Retinal pigment epithelial cell (primary cell): Measurements from ENCODE around the gene RAB3GAP1.
"Not testable (repeated sequence)": the region's sequence is repeated elsewhere in the genome, so short reads cannot be mapped to it uniquely, and the experiment has no call there.

Experiments used
- DNase-seq: peaks from one replicate; pipeline ENCODE4 v3.0.0-alpha.2; 2010; ENCODE audit warnings: low read depth
- H3K4me3 ChIP-seq: 2 replicates; pipeline ENCODE4 v1.5.1; 2011; ENCODE audit warnings: mild to moderate bottlenecking, low read length, control low read depth, moderate library complexity
- CTCF ChIP-seq: conservative IDR thresholded peaks from 2 replicates; pipeline ENCODE4 v1.5.1; 2011; ENCODE audit warnings: low read depth, low read length, control low read depth, inconsistent platforms

The RAB3GAP1 gene

DNA sequence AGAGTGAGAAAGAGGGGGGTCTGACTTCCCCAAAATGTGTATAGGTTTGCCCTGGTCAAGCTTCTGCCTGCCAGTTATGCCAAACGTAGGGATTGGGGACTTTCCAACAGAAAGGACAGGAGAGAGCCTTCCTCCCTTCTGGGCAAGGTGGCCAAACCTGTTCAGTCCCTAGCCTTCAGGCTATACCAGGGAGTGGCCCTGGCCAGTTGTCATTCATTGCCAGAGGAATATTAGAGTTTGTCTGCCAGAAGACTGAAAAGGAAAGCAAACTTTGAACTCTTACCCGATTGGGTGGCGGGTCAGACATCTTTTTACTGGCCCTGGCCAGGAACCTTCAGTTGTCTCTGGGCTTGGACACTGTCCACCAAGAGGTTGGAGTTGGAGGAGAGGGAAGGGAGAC lies 22.1 kb downstream of the RAB3GAP1 start:
- TF ChIP-seq CTCF = no peak
- H3K4me3 ChIP-seq = no peak overlapping the region
- DNase-seq = no peak

- no peak for TF ChIP-seq CTCF
- H3K4me3 ChIP-seq = no peak overlapping the region
- DNase-seq = no peak
These were observed 24.5 kb downstream of the RAB3GAP1 start for GRCh38 chr2:135076556-135076955.

DNA sequence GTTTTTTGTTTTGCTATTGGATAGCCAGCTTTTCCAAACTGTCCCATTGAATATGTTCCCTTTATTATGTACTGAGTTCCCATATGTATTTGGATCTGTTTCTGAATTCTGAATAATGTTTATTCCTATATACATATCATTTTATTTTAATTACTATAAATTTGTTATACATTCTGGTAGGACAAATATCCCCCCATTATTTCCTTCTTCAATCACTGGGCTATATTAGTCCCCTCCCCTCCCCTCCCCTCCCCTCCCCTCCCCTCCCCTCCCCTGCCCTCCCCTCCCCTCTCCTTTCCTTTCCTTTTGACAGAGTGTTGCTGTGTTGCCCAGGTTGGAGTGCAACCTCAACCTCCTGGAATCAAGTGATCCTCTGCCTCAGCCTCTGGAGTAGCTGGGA lies 26.3 kb downstream of the RAB3GAP1 start:
- no peak for DNase-seq
- no peak overlapping the region for H3K4me3 ChIP-seq
- TF ChIP-seq CTCF = no peak

GRCh38 chr2:135086222-135086621 lies 34.1 kb downstream of the RAB3GAP1 start:
- DNase-seq = no peak
- TF ChIP-seq CTCF = no peak
- no peak overlapping the region for H3K4me3 ChIP-seq

DNA sequence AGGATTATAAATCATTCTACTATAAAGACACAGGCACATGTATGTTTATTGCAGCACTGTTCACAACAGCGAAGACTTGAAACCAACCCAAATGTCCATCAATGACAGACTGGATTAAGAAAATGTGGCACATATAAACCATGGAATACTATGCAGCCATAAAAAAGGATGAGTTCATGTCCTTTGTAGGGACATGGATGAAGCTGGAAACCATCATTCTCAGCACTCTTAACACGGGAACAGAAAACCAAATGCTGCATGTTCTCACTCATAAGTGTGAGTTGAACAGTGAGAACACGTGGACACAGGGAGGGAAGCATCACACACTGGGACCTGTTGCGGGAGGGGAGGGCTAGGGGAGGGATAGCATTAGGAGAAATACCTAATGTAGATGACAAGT lies 37.5 kb downstream of the RAB3GAP1 start:
- not testable (repeated sequence) for DNase-seq

DNA sequence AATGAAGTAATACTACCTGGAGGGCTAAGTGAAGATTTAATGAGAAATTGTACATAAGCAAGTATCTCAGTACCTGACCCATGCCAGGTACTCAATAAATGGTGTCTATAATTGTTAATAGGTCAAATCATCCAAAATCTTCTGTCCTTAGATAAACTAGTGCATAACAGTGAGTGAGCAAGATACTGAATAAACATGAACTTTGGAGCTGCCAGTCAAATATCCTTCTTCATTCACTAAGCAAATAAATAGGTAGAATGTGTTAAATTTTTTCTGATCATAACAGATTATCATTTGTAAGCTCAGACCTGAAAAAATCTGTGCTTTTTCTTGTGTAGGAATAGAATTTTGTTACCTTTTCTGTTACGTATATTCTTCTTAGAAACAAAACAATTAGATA lies 39.6 kb downstream of the RAB3GAP1 start:
- no peak overlapping the region for H3K4me3 ChIP-seq
- no peak for TF ChIP-seq CTCF
- DNase-seq = no peak

More for the DNA sequence above, 37.5 kb downstream of the RAB3GAP1 start:
- not testable (repeated sequence) for H3K4me3 ChIP-seq

- no peak for DNase-seq
- no peak for TF ChIP-seq CTCF
These were observed 41.1 kb downstream of the RAB3GAP1 start for GRCh38 chr2:135093193-135093592.

DNA sequence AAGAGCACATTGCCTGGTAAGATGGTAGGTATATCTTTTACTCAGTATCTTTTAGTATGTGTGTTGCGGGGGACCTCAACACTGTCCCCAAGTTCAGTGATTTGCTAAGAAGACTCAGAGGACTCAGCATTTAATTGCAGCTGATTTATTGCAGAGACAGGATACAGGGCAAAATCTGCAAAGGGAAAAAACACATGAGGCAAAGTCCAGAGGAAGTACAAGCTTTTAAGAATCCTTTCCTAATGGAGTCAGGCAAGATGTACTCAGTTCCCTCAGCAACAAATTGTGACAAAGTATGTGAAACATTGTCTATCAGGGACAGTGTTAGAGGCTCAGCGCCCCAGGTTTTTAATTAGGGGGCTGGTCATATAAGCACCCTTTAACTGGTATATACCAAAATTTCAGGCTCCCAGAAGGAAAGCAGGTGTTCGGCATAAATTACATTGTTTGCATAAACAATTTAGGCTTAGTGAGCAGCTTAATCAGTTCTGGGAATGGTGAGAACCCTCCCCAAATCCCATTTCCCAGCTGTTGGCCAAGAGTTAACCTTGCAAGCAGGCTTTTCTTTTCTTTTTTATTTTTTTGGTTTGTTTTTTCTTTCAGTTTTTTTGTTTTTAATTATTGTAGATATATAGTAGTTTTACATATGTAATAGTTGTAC lies 41.7 kb downstream of the RAB3GAP1 start:
- DNase-seq = no peak

More at GRCh38 chr2:135093193-135093592, 41.1 kb downstream of the RAB3GAP1 start:
- no peak overlapping the region for H3K4me3 ChIP-seq

More for the DNA sequence above, 41.7 kb downstream of the RAB3GAP1 start:
- H3K4me3 ChIP-seq = no peak overlapping the region
- TF ChIP-seq CTCF = no peak
